Stimulated activated CD8-positive, alpha-beta memory T cell treated with anti-CD3 and anti-CD28 coated beads, Interleukin-12 subunit alpha, Interleukin-12 subunit beta, amount 100 ng/mL, for 1 hour (primary cell): ENCODE results near the gene PYY.

ENCODE experiments used
- DNase-seq: peaks from one replicate; pipeline ENCODE4 v3.0.0-alpha.2; 2020; ENCODE audit warnings: low read depth

Gene PYY

DNA sequence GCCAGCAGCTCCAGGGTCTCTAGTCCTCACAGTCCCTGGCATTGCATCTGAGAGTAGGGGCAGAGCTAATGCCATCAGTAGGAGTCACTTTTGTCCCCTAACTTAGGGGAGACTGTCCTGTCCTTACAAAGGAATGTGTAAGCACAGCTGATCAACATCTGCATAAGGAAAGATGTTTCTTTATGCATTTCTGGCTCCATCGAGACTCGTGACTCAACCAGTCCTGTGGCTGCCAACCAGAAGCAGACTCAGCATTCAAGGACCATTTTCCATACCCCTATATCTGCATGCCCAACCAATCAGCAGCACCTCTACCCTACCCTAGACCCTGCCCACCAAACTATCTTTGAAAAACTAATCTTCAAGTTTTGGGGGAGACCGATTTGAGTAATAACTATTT is 38.2 kb downstream of the PYY start:
- no peak for DNase-seq

DNA sequence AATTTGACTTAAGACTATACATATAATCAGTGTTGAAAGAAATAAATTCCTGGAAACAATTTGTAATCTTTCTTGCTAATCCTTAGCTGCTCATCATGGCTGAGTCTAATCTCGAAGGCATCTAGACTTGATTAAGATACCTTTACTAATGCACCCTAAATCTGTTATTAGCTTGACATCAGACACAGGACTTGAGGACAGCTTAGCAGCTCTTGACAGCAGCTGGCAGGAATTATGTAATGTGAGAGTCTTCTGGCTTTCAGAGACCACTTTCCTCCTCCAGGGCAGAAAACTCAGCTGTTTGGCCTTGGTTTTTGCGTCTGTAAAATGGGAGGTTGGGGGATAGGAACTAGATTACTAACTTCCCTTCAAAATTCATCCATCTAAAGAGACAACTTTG is 39.3 kb downstream of the PYY start:
- DNase-seq, result no peak

DNA sequence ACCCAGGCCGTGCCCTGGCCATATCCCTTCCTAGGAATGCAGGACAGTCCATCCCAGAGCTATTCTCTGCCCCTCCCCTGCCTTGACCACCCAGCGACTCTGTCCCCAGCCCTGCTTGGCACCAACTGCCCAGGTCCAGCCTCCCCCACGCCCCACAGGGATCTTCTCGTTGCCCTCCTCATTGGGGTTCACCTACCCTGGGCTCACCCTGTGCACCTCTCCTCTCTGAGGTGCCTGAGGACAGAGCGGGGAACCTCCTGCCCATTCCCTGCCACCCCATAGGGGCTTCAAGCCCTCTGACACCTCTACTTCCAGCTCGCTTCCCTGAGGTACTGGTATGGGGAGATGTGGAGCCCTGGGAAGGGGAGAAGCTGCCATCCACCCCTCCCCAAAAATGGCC is 40.2 kb downstream of the PYY start:
- no peak for DNase-seq

DNA sequence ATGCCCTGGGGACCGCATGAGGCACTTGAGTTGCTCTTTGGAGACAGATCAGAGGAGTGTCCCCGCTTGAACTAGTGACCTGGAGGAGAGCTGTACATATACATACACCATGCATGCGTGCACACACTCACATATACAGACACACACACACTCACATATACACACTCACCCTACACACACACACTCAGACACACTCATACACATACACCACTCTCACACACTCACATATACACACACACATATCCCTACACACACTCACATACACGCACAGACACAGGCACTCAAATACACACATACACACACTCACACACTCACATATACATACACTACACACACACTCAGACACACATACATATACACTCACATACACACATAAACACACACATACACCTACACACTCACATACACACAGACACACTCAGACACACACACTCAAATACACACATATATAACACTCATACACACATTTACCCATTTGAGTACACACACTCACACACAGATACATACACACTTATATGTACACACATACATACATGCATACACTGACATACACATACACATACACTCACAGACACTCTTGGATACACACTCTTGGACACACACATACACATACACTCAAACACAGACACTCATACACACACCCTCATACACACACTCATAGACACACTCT is 41.0 kb downstream of the PYY start:
- no peak for DNase-seq

DNA sequence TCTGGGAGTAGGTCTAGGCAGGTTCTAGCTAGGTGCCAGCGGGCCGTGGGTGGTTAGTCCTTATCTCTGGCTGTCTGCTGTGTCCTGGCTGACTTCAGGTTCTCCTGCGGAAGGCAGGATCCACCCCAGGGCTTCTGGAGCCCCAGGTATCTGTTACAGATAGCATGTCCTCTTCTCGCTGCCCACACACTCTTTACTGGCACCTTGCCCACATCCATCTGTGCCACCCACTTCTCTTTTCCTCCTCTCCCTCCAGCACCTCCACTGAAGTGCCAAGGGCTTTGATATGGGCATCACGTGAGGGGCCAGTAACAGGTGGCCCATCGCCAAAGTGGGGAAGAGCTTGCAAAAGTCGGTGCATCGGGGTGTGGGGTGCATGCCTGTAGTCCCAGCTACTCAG is 41.8 kb downstream of the PYY start:
- no peak for DNase-seq

DNA sequence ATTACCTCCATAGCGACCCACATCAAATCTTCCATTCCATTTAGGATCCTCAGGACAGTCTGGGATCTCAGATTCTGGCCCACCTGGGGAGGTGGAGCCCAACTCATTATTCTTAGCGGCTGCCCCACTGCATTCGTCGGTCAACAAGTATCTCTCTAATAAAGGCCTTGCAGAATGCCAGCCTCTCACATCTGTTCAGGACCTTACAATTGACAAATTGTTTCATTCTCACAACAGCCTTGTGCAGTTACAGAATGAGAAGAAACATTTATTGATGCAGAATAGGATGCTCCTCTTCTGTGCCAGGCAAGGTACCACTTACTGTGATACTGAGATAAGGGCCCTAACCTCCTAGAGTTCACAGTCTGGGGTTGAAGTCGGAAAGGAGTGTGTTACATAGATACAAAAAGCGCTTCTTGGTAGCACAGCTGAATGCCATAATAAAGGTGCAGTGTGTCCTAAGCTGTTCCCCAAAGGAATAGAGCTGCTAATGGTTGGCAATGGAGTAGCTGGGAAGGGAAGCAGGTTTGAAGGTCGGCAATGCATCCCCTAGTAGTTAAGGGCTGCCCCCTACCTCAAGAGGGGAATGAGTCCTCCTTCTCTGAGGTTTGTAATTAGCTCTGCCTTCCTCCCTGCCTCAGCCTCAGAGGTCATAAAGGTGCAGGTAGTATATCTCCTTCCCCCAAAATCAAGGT is 44.1 kb downstream of the PYY start:
- no peak for DNase-seq

DNA sequence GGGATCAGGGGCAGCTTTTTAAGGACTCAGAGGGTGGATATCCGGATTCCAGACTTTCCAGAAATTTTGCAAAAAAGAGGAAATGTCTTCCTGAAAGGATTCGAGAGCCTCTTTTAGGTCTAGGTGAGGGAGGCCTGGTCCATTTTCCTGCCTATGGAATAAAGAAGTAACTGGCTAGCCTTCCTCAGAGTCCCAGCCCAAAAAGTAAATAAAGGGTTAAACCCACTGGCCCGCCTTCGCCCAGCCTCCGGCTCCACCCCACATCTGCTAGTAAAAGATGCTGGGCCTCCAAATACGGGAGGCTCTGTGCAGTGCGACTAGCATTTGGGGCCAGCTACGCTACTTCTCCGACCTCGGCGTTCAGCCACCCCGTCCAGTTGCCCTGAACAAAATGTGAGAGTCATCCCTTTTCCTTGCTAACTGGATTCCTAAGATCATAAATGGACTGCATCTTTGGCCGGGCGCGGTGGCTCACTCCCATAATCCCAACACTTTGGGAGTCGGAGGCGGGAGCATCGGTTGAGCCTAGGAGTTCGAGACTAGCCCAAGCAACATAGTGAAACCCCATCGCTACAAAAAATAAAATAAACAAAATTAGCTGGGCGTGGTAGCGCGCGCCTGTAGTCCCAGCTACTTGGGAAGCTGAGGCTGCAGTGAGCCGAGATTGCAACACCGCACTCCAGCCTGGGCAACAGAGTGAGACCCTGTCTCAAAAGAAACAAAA is 45.6 kb downstream of the PYY start:
- peak; percentile 18 for DNase-seq

DNA sequence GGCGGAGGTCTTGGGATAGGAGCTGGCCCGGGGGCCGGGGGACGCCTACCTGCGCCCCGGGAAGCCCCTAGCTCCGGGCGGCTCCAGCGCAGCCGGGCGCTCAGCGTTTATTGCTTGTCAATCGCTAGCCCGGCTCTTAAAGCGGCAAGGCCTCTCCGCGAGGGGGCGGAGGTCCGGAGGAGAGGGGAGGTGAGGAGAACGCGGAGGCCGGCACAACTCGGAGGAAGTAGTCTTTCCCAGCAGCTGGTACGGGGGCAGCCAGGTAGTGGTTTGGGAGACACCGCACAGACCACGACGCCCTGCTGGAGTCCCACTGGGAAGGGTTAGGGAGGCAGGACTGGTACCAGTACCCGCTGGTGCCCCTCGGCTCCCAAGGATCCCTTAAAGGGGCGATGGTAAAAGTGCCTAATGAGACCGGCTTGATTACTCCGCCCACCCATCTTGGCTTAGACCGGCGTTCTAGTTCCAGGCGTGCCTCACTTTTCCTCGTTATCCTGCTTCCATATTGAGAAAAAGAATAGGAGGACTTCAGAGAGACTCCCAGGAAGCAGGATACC is 46.2 kb downstream of the PYY start, which contains the start of gene MPP2:
TSS of gene MPP2 (minus strand) at position 112 of the 557 bp plus-strand sequence. CDS start 3,076 bp downstream, outside the sequence.
- DNase-seq, result no peak

DNA sequence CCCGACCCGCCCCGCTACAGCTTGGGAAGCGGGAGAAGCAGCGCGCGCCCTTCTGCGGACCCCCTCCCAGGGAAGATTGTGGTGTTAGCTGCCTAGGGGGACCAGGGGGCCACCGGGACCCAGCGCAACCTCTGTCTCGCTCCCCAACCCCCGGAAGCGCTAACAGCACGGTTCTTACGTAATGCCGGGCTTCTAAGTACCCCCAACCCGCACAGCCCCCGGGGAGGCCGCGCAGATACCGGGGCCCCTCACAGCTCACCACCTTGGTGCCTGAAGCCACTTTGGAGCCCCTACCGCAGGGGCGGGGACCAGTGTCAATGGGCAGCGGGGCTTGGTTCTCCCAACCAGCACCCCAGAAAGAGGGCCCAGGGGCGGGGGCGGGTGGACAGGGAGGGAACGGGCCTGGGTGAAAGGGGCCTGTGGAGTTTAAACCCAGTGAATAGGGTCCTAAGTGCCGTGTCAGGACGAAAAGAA is 46.8 kb downstream of the PYY start:
- no peak for DNase-seq

DNA sequence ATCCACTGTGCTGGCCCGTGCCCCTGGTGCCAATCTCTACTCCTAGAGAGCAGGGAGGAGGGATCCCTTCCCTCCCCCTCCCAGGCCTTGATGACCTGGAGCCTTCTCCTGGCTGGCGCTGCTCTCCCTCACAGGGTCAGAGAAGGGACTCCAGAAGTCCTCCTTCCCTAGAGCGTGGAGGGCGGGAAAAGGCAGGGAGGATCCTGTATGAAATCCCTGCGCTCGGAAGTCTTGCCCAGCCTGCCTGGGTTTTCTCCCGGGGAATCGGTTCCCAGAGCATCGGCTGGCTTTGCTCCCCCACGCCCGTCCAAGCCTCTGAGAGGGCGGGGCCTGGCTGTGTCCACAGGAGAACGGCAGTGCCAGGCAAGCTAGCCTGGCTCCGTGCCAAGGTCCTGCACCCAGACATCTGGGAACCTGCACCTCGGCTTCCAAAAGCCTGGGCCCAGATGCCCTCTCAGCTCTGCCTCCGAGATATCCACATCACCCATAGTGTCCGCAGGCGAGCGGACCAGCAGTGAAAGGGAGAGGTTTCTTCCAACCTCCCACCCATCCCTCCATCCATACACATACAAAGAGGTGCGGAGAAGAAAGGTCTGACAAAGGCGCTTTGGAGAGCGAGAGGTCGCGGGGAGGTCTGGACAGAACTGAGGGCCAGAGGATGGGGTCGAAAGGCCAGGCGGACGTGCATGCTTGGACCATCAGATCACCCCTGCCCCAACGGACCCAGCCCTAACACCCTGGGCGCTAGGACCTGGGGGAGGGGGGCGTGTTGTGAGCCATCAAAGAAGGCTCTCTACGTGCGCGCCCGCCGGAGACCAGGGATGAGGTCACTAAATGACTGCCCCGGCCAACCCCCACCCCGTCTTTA is 47.5 kb downstream of the PYY start:
- DNase-seq, result no peak

DNA sequence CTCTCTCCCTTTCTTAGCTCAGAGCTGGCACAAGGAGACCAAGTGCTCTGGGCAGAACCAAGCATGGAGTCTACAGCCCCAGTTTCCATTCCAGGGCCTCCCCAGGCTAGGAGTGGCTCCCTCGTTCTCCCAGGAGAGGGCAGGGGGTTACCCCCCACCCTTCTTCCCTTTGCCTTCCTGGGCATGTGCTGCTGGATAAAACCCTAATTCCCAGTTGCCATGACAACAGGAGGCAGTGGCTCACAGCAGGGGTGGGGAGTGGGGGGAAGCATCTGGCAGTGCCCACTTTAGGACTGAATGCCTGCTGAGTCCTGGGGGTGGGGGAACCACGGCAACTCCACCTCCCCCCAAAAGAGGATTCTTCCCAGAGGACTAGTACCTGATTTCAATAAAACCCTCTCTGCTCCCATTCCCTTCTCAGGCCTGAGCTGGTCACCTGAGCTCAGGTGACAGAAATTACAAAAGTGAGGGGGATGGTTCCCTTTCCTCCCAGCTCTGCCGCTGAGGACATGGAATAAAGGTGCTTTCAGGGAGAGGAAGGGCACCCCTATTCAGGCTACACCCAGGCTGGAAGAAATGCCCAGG is 48.2 kb downstream of the PYY start:
- no peak for DNase-seq
